DND-41 (cell line): ENCODE measurements around the gene NR2C2AP.

ENCODE experiments used
- ATAC-seq: fragments of 200-7000 bp; cut with Tn5 transposase; 3 replicates; pipeline ENCODE4 v1.9.1; 2021; ENCODE audit warnings: low read depth; ENCODE audit not compliant: insufficient read depth
- DNase-seq: peaks from one replicate; pipeline ENCODE4 v3.0.0-alpha.2; 2020
- H2AFZ ChIP-seq: 2 replicates; pipeline ENCODE4 v1.6.0; 2012; ENCODE audit warnings: low read depth, low read length
- H3K27ac ChIP-seq: 2 replicates; pipeline ENCODE4 v1.5.1; 2012; ENCODE audit warnings: low read length, inconsistent platforms
- H3K27me3 ChIP-seq: fragments of 200-600 bp; sonication (generic); 2 replicates; pipeline ENCODE4 v1.6.0; 2012; ENCODE audit warnings: low read length, mild to moderate bottlenecking, inconsistent platforms; ENCODE audit not compliant: insufficient read depth, poor library complexity
- H3K36me3 ChIP-seq: 2 replicates; pipeline ENCODE4 v1.5.1; 2012; ENCODE audit warnings: low read length, inconsistent platforms; ENCODE audit not compliant: insufficient read depth
- H3K4me1 ChIP-seq: 2 replicates; pipeline ENCODE4 v1.5.1; 2012; ENCODE audit warnings: mild to moderate bottlenecking, low read length; ENCODE audit not compliant: insufficient read depth
- H3K4me2 ChIP-seq: 2 replicates; pipeline ENCODE4 v1.6.0; 2012; ENCODE audit warnings: mild to moderate bottlenecking, moderate library complexity, low read length, inconsistent platforms; ENCODE audit not compliant: insufficient read depth
- H3K4me3 ChIP-seq, 2 experiments: fragments of 200-600 bp in 1 of 2; shearing (Covaris generic) in 1 of 2; 2 replicates each; pipeline ENCODE4 v1.5.1; 2012 to 2016; ENCODE audit warnings: inconsistent platforms in 2 of 2, low read length in 2 of 2, mild to moderate bottlenecking in 2 of 2, low read depth in 1 of 2, moderate library complexity in 1 of 2
- H3K79me2 ChIP-seq: 2 replicates; pipeline ENCODE4 v1.6.0; 2012; ENCODE audit warnings: low read length, inconsistent platforms; ENCODE audit not compliant: insufficient read depth
- H3K9ac ChIP-seq: 2 replicates; pipeline ENCODE4 v1.6.0; 2012; ENCODE audit warnings: low read depth, mild to moderate bottlenecking, inconsistent platforms, low read length, moderate library complexity
- H3K9me3 ChIP-seq: 2 replicates; pipeline ENCODE4 v1.5.1; 2012; ENCODE audit warnings: low read length, moderate library complexity, mild to moderate bottlenecking, inconsistent platforms; ENCODE audit not compliant: insufficient read depth, severe bottlenecking
- H4K20me1 ChIP-seq: 2 replicates; pipeline ENCODE4 v1.6.0; 2012; ENCODE audit warnings: low read length; ENCODE audit not compliant: insufficient read depth
- CTCF ChIP-seq: IDR thresholded peaks from 2 replicates; pipeline ENCODE4 v1.5.1; 2012; ENCODE audit warnings: borderline replicate concordance, low read length, moderate library complexity, mild to moderate bottlenecking; ENCODE audit not compliant: poor library complexity, severe bottlenecking; ENCODE audit errors: extremely low read depth
- EZH2 ChIP-seq: IDR thresholded peaks from 3 replicates; pipeline ENCODE4 v1.6.1; 2012; ENCODE audit warnings: borderline replicate concordance, low read depth, mild to moderate bottlenecking, moderate library complexity, low read length, inconsistent platforms; ENCODE audit not compliant: severe bottlenecking

Gene NR2C2AP

GRCh38 chr19:19206938-19207337 lies 3.7 kb upstream of the NR2C2AP start:
- no peak for ATAC-seq
- H3K9ac ChIP-seq = no peak overlapping the region
- peaks cover 10% of the 10 kb centered on the region for H3K36me3 ChIP-seq
- peaks cover 17% of the 10 kb centered on the region for H3K4me1 ChIP-seq
- no peak overlapping the region for H3K4me2 ChIP-seq
- no peak overlapping the region for H3K27ac ChIP-seq
- H3K4me3 ChIP-seq = no peak overlapping the region
- DNase-seq = no peak
- H3K27me3 ChIP-seq = no peaks in the 10 kb centered on the region
- TF ChIP-seq EZH2 (no peak), CTCF (no peak)
- H2AFZ ChIP-seq = no peak overlapping the region
- no peaks in the 10 kb centered on the region for H3K9me3 ChIP-seq
- H4K20me1 ChIP-seq = no peaks in the 10 kb centered on the region
- H3K79me2 ChIP-seq = peaks cover 13% of the 10 kb centered on the region

GRCh38 chr19:19205416-19206410 lies 2.5 kb upstream of the NR2C2AP start:
- ATAC-seq (no peak), DNase-seq (no peak)
- Histone ChIP-seq H3K27ac (no peak overlapping the region), H3K9me3 (no peaks in the 10 kb centered on the region), H3K4me3 (no peak overlapping the region), H3K4me2 (no peak overlapping the region), H3K27me3 (no peaks in the 10 kb centered on the region), H2AFZ (no peak overlapping the region), H3K9ac (no peak overlapping the region), H4K20me1 (0 out of 2 replicates have a peak, but pooled peaks cover 3% of the 10 kb centered on the region), H3K79me2 (peaks cover 21% of the 10 kb centered on the region), H3K36me3 (peaks cover 17% of the 10 kb centered on the region), H3K4me1 (peaks cover 26% of the 10 kb centered on the region)
- no peak for TF ChIP-seq EZH2
- TF ChIP-seq CTCF = no peak

GRCh38 chr19:19204181-19204580 lies 967 bp upstream of the NR2C2AP start:
- H3K4me2 ChIP-seq = no peak overlapping the region; the same call in 1 of the 2 replicates
- no peak for DNase-seq

More at GRCh38 chr19:19204181-19204580, 967 bp upstream of the NR2C2AP start:
- Histone ChIP-seq H4K20me1 (0 out of 2 replicates have a peak, but pooled peaks cover 3% of the 10 kb centered on the region), H2AFZ (no peak overlapping the region), H3K9ac (no peak overlapping the region), H3K27me3 (no peaks in the 10 kb centered on the region), H3K9me3 (no peaks in the 10 kb centered on the region), H3K4me1 (peaks cover 26% of the 10 kb centered on the region), H3K79me2 (peaks cover 21% of the 10 kb centered on the region), H3K36me3 (peaks cover 24% of the 10 kb centered on the region), H3K4me3 (no peak overlapping the region), H3K27ac (no peak overlapping the region)
- ATAC-seq = no peak
- TF ChIP-seq CTCF = peak; percentile 12
- TF ChIP-seq EZH2 = no peak
